ENCODE results near the gene CCDC77.
"Not testable (repeated sequence)": the region's sequence is repeated elsewhere in the genome, so short reads cannot be mapped to it uniquely, and the experiment has no call there.

Gene CCDC77

GRCh38 chr12:401235-402028, at the start of gene CCDC77:
Gene CCDC77, plus strand, starts transcription at chr12:401644. Its CDS starts 7,740 bp downstream, at chr12:409384.
- peak; percentile 98 for DNase-seq

GRCh38 chr12:356276-356988, 45.0 kb upstream of the CCDC77 start:
- no peak for DNase-seq

GRCh38 chr12:359091-359490, 42.4 kb upstream of the CCDC77 start:
- no peak for DNase-seq

DNA sequence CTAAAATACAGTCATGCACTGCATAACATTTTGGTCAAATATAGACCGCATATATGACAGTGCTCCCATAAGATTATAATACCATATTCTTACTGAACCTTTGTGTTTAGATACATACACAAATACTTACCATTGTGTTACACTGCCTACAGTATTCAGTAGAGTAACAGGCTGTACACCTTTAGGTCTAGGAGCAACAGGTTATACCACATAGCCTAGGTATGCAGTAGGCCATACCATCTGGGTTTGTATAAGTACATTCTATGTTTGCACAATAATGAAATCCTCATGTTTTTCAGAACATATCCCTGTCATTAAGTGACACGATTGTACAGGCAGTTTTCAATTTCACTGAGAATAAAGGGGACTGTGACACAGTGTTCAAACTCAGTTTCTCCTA, 34.6 kb upstream of the CCDC77 start:
- no peak for DNase-seq

GRCh38 chr12:367972-368371, 33.5 kb upstream of the CCDC77 start:
- no peak for DNase-seq

- DNase-seq, result not testable (repeated sequence)
Measured at GRCh38 chr12:370739-371485, 30.5 kb upstream of the CCDC77 start.

- DNase-seq, result no peak
Measured at GRCh38 chr12:386651-387050, 14.8 kb upstream of the CCDC77 start.

- DNase-seq, result no peak
Measured at GRCh38 chr12:388012-388411, 13.4 kb upstream of the CCDC77 start.

- DNase-seq, result peak; percentile 60
Measured at GRCh38 chr12:388541-389141, 12.8 kb upstream of the CCDC77 start.

- DNase-seq, result peak; percentile 96
Measured at GRCh38 chr12:389142-390096, 12.0 kb upstream of the CCDC77 start, which contains the start of gene KDM5A. Gene KDM5A, minus strand, starts transcription at chr12:389320. Its CDS starts 229 bp downstream, at chr12:389091.

DNA sequence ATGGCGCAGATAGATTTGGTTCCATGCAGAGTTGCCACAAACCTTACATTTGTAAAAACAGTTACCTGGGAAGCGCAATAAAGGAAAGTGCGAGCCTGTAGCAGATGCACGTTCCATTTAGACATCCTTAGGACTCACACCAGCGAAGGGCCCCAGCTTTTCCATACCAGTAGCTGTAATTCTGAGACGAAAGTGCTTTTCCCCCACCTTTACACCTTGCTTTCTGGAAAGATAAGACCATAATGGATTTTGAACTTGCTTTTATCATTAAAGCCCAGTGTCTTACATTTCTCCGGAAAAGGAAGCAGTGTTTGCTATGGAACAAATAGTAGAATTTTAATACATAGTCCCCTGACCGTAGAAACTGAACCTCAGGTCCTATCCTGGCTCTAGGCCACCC, 616 bp upstream of the CCDC77 start:
- no peak for DNase-seq

DNA sequence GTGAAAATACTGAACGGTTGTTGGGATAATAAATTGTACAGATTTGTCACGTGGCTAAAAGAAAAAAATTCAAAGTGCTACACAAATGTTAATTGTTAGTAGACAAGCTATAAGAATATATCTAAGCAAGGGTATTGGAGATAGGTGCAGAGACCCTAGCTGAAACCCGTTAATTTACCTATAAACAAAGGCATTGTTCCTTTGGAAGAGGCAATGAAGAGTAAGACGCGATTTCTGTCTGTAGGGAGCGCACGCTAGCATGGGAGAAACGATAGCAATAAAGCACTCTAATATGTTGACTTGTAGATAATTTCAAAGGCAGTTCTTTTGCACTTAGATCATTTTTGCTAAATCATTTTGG, 565 bp downstream of the CCDC77 start:
- DNase-seq, result peak; percentile 76

DNA sequence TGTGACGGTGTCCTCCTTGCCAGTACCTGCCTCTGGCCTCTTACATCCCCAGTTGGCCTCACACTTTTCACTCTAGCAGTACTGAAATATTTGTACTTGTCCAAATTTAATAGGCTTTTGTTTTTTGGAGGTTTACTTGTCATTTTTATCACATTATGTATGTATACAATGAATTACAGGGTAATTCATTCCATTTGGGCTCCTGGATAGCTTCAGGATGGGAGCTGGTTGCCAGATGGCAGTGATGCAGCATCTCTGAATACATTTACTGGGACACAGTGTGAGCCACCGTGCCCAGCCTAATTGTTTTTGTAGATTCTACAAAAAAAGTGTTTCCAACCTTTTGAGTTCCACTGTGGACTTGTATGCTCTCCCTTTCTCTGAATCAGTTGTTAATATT, 13.4 kb downstream of the CCDC77 start:
- DNase-seq, result no peak

DNA sequence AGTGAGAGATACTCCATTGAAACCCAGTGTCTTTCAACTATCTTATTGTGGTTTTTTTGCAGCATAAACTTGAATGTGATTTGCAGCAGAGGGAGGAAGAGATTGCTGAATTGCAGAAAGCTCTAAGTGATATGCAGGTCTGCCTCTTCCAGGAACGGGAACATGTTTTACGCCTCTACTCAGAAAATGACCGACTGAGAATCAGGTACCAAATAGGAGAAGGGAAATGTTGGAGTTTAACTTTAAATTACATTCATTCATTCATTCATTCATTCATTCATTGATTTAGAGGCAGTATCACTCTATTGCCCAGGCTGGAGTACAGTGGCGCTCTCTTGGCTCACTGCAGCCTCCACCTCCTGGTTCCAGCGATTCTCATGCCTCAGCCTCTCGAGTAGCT, 17.0 kb downstream of the CCDC77 start:
- DNase-seq, result no peak

DNA sequence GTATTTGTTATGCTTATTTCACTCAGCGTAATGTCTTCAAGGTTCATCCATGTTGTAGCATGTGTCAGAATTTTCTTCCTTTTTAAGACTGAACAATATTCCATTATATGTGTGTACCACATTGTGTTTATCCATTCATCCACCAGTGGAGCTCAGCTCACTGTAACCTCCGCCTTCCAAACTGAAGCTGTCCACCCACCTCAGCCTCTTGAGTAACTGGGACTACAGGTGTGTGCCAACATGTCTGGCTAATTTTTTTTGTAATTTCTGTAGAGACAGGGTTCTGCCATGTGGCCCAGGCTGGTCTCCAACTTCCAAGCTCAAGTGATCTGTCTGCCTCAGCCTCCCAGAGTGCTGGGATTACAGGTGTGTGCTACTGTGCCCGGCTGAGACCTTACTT, 21.1 kb downstream of the CCDC77 start:
- no peak for DNase-seq

GRCh38 chr12:435737-436136, 34.3 kb downstream of the CCDC77 start:
- DNase-seq, result not testable (repeated sequence)

DNA sequence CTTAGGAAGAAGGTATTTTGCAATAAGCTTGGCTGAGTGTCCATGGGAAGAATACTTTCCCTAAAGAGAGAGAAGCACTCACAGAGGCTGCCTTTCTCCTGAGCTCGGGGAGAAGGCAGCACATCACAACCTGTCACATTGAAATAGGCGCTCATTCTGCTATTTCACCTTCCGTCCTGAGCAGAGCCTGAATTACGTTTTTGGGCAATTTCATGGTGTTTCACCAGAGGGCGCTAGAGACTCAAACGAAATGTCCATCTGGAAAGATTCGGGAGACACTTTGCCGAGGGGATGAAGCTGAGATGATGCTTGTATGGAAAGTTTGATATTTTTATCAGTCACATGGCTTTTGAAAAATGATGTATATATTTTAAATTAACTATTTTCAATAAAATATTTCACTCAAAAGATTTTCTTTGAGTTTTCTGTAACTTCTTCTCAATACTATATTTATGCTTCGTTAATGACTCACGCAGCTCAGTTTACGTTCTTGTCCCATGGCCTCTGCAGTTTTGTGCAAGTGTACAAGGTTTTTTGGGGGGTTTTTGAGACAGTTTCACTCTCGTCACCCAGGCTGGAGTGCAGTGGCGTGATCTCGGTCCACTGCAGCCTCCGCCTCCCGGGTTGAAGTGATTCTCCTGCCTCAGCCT, 40.9 kb downstream of the CCDC77 start:
- DNase-seq, result peak; percentile 68

GRCh38 chr12:447141-447540, 45.7 kb downstream of the CCDC77 start:
- DNase-seq, result no peak

DNA sequence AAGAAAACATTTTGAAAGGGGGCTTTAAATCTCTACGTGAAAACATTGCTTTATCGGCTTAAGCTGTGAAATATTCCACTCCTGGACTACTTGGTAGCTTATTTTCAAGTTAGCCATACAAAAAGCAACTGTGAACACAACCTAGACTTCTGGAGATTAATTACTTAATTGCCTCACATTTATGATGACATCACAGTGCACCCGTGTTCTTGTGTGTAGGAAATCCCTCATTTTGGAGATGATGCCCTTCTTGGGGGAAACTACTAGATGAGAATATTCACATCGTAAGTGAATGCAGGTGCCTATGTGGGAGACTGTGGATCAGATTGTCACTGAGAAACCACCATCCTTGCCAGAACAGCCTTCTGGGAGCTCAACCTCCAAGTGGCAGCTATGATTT, 47.8 kb downstream of the CCDC77 start:
- DNase-seq, result no peak

- DNase-seq, result peak; percentile 74
Measured at GRCh38 chr12:450438-450837, 49.0 kb downstream of the CCDC77 start.

- no peak for DNase-seq
Measured at GRCh38 chr12:452667-453210, 51.3 kb downstream of the CCDC77 start.
